Upper lobe of right lung (tissue), 1 donor: ENCODE measurements around the gene PRKN. TPM values are rescaled to one million over a fixed set of nuclear protein-coding genes. Genes with fewer than 3 reads are reported as not detected.

Source experiments
- ATAC-seq: fragments of 200-7000 bp; cut with Tn5 transposase; one replicate; pipeline ENCODE4 v1.9.1; 2020; ENCODE audit warnings: mild to moderate bottlenecking, moderate library complexity
- DNase-seq: peaks from one replicate; pipeline ENCODE4 v3.0.0-alpha.2; 2020
- H3K27ac ChIP-seq: fragments of 200-600 bp; one replicate; pipeline ENCODE4 v1.8.0; 2022
- H3K27me3 ChIP-seq: fragments of 200-600 bp; one replicate; pipeline ENCODE4 v1.8.0; 2022; ENCODE audit warnings: mild to moderate bottlenecking
- H3K36me3 ChIP-seq: fragments of 200-600 bp; one replicate; pipeline ENCODE4 v1.8.0; 2022
- H3K4me1 ChIP-seq: fragments of 200-600 bp; one replicate; pipeline ENCODE4 v1.8.0; 2022
- H3K4me3 ChIP-seq: fragments of 200-600 bp; one replicate; pipeline ENCODE4 v1.8.0; 2022; ENCODE audit warnings: mild to moderate bottlenecking
- H3K9me3 ChIP-seq: fragments of 200-600 bp; one replicate; pipeline ENCODE4 v1.8.0; 2022
- intact Hi-C: fragments of 100-400 bp; cut with DNase I; formaldehyde crosslinking; loops from one replicate; pipeline ENCODE4 v1.11.0; 2022
- total RNA-seq: library from RNA; stranded (reverse); fragmentation: NEBNext Ultra II Directional; extraction: Animal tissue kit (Norgen Biotek cat#: 25700); gene quantifications from one replicate; pipeline ENCODE4 v1.2.1, GENCODE V29; 2021
- TF ChIP-seq, protein P1 (sequence below): fragments of 200-600 bp; IDR thresholded peaks from one replicate; pipeline ENCODE4 v1.8.0; 2022; ENCODE audit warnings: antibody characterized with exemption
- donor health status: DM: no; HTN: yes; CAD: no; lungs with severe emphysema.

Gene PRKN
- total RNA-seq, 1 donor from 2014 or later, result 2.7 TPM

DNA sequence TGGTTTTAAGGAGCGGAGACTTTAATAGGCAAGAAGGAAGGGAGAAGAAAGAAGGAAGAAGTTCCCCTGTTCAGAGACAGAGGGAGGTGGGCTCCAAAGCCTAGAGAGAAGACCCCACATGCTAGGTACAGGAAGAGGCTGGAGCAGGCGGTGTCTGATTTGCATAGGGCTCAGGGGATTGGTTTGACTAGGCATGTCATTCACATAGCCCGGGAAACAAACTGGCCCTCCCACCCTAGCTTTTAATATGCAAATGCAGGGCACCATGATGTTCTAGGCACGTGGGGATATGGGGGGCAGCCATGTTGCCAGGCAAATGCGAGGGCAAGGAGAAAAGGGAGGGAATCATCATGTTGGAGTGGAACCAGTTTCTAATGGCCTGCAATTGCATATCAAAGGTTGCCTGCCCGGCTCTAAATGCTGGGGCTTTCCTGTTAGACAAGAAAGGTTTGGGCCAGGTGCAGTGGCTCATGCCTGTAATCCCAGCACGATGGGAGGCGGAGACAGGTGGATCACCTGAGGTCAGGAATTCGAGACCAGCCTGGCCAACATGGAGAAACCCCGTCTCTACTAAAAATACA, 1419.4 kb downstream of the PRKN start:
- no peaks in the 10 kb centered on the region for H3K36me3 ChIP-seq
- intact Hi-C loops, result no loop called here
- DNase-seq, result no peak
- H3K27me3 ChIP-seq, result no peaks in the 10 kb centered on the region
- TF ChIP-seq, protein P1, sequence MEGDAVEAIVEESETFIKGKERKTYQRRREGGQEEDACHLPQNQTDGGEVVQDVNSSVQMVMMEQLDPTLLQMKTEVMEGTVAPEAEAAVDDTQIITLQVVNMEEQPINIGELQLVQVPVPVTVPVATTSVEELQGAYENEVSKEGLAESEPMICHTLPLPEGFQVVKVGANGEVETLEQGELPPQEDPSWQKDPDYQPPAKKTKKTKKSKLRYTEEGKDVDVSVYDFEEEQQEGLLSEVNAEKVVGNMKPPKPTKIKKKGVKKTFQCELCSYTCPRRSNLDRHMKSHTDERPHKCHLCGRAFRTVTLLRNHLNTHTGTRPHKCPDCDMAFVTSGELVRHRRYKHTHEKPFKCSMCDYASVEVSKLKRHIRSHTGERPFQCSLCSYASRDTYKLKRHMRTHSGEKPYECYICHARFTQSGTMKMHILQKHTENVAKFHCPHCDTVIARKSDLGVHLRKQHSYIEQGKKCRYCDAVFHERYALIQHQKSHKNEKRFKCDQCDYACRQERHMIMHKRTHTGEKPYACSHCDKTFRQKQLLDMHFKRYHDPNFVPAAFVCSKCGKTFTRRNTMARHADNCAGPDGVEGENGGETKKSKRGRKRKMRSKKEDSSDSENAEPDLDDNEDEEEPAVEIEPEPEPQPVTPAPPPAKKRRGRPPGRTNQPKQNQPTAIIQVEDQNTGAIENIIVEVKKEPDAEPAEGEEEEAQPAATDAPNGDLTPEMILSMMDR, result no peak
- no peaks in the 10 kb centered on the region for H3K9me3 ChIP-seq
- ATAC-seq, result no peak
- no peaks in the 10 kb centered on the region for H3K4me1 ChIP-seq
- no peak overlapping the region for H3K27ac ChIP-seq
- H3K4me3 ChIP-seq, result no peak overlapping the region

DNA sequence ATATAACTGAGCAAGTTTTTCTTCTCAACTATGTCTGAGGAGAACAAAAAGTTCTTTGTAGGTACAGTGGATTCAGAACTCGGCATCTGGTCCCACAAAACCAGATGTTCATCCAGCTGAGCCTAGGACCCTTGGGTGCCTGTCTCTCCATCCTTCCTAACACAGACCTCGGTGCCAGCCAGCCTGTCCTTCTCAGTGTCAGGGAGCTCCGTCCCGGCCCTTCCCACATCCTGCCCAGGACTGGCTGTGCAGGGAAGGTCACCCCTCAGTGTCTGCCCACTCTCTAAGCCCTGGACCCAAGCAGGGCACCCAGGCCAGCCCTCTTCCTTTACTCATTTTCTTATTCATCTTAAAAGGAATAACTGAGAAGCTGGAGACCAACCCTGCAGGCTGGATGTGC, 1421.7 kb downstream of the PRKN start:
- Histone ChIP-seq H3K36me3 (no peaks in the 10 kb centered on the region), H3K4me1 (no peaks in the 10 kb centered on the region), H3K9me3 (no peaks in the 10 kb centered on the region), H3K27me3 (no peaks in the 10 kb centered on the region), H3K27ac (no peak overlapping the region), H3K4me3 (no peak overlapping the region)
- DNase-seq, result no peak
- no peak for ATAC-seq
- TF ChIP-seq, protein P1, result no peak
- intact Hi-C loops, result no loop called here

DNA sequence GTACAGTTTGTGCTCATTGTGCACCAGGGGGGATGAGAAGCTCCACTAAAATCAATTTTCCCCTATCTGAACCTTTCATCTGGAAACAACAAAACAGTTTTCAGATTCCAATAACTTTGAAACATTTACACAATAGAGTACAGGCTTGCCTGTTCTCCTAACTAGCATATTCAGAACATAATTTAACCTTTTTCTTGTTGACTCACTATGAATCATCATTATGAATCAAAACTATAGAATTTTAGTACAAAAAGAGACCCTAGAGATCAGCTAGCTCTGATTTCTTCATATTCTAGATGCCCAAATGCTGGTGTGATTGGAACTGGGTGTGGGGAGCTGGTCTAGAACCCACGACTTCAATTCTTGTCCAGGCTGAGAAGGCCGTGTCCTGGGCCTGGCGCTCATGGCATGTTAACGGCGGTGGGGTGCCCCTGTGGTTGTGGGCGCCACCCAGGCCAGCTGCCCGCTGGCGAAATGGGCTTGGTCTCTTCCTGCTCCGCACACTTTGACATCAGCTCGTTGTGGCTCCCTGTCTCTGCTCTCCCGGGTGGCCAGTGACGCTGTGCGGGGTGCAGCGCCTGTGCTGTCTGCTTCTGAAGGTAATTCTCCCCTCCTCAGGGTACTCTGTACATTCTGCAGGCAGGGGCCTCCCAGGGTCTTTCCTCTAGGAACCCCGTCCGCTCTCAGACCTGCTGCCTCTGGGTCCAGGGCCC, 1423.8 kb downstream of the PRKN start:
- Histone ChIP-seq H3K36me3 (no peaks in the 10 kb centered on the region), H3K4me1 (no peaks in the 10 kb centered on the region), H3K27me3 (no peaks in the 10 kb centered on the region), H3K27ac (no peak overlapping the region), H3K9me3 (no peaks in the 10 kb centered on the region), H3K4me3 (no peak overlapping the region)
- TF ChIP-seq, protein P1, result no peak
- DNase-seq (no peak), ATAC-seq (no peak)
- intact Hi-C loops, result no loop called here

DNA sequence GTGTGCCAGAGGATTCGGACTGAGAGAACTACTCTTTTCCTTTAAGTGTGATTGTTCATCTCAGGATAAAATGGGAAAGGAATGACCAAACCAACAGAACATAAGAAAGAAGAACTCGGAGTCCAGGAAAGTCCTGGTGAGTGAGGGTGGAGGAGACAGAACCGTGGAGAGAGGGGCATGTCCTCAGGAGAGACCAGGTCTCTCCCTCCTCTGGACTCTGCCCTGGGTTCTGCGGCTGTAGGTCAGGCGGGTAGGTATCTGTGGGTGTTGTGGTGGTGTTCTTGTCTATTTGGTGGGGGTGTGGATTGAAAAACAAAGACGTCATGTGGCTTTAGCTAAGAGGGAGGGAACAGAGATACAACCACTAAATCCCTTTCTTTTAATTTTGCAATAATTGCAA, 1424.6 kb downstream of the PRKN start:
- H3K36me3 ChIP-seq, result no peaks in the 10 kb centered on the region
- DNase-seq (no peak), ATAC-seq (no peak)
- H3K9me3 ChIP-seq, result no peaks in the 10 kb centered on the region
- H3K4me1 ChIP-seq, result no peaks in the 10 kb centered on the region
- TF ChIP-seq, protein P1, result no peak
- intact Hi-C loops, result no loop called here
- H3K27me3 ChIP-seq, result no peaks in the 10 kb centered on the region
- no peak overlapping the region for H3K4me3 ChIP-seq
- H3K27ac ChIP-seq, result no peak overlapping the region

DNA sequence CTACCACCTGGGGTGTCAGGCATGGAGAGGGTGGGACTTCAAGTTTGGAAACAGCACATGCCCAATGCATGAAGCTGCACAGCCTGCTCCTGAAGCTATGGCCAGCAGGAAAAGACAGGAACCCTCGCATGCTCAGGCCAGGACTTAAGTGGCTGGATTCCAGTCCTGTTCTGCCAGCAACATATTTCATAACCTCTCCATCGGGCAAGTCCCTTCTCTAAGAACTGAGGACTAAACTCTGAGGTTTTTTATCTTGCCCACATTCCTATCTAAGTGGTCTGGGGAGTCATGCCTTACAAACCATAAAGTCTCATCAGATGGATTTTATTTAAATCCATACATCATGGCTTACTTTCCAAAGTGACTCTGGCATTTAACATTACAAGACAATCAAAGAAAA, 1426.2 kb downstream of the PRKN start:
- TF ChIP-seq, protein P1, result no peak
- Histone ChIP-seq H3K4me1 (no peaks in the 10 kb centered on the region), H3K27ac (no peak overlapping the region), H3K36me3 (no peaks in the 10 kb centered on the region), H3K9me3 (no peaks in the 10 kb centered on the region), H3K4me3 (no peak overlapping the region), H3K27me3 (no peaks in the 10 kb centered on the region)
- DNase-seq, result no peak
- intact Hi-C loops, result no loop called here
- ATAC-seq, result peak; percentile 91
